HG02981 (cell line): Measurements from ENCODE around the gene ACVRL1.

Experiments used
- ATAC-seq: cut with Tn5 transposase; IDR thresholded peaks from one replicate; pipeline ENCODE4 v1.9.1; 2021; ENCODE audit warnings: mild to moderate bottlenecking, moderate library complexity; ENCODE audit not compliant: unreplicated experiment

The ACVRL1 gene

DNA sequence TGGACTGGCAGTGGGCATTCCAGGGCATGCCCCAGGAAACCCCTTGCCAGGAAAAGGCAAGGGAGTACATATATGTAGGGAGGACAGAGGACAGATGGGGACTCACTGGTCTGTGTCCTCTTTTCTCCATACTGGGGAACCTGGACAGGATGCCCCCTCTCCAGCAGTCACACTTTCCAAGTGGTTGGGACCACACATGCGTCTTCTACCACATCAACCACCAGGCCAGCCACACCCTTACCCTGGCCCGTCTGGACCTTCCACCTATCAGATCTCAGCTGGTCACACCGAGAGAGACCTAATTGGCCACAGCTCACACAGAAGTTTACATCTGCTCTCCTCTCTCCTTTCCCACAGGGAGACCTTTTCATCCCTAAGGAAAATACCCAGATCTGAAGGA, 11.1 kb upstream of the ACVRL1 start:
- ATAC-seq = no peak

GRCh38 chr12:51897181-51897580, 10.1 kb upstream of the ACVRL1 start:
- ATAC-seq = no peak

DNA sequence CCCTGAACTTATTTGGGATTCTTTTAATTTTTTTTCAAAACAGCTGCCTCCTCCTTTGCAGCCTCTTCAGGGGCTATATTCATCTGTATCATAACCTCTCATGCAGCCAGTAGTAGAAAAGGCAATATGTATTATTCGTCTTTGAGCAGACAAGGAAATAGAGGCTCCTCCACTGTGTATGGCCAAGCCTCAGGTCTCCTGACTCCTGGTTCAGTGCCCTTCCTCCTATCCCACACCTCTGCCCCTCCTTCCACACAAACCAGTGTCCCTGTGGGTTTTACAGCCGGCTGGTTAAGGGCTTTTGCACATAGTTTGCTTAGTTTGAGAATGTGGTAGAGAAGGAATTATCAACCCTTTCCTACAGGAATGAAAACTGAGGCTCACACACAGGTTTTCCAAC, 8.8 kb upstream of the ACVRL1 start:
- ATAC-seq = no peak

DNA sequence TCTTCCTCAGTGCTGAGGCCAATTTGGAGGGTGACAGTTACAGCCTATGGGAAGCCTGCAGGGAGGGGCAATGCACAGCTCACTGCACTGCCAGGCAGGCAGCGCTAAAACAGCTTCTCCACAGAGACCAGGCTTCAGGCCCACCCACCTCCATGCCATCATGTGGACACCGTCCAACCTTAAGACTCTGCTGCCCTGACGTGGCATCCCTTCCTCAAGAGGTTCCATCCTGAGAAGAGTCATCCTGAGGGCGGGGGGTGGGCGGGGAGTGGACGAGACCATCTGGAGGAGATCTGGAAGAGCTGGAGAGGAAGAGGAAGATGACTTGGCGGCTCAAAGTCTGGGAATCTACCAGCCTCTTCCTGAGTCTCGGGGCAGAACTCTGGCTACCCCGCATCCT, 8.4 kb upstream of the ACVRL1 start:
- no peak for ATAC-seq

DNA sequence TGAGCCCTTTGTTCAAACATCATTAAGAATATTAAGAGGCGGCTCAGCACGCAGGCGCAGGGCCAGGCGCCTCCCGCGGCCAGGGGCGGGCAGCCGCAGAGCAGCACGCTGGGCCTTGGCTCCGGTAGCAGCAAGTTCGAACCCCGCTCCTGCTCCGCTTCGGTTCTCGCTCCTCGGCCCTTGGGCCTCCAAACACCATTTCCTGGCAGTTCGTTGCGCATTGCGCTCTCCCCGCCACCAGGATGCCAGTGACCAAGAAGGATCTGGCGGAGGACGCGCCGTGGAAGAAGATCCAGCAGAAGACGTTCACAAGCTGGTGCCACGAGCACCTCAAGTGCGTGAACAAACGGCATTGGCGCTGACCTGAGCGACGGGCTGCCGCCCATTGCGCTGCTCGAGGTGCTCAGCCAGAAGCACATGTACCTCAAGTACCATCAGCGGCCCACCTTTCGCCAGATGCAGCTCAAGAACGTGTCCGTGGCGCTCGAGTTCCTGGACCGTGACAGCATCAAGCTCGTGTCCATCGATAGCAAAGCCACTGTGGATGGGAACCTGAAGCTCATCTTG, 6.9 kb upstream of the ACVRL1 start:
- no peak for ATAC-seq

DNA sequence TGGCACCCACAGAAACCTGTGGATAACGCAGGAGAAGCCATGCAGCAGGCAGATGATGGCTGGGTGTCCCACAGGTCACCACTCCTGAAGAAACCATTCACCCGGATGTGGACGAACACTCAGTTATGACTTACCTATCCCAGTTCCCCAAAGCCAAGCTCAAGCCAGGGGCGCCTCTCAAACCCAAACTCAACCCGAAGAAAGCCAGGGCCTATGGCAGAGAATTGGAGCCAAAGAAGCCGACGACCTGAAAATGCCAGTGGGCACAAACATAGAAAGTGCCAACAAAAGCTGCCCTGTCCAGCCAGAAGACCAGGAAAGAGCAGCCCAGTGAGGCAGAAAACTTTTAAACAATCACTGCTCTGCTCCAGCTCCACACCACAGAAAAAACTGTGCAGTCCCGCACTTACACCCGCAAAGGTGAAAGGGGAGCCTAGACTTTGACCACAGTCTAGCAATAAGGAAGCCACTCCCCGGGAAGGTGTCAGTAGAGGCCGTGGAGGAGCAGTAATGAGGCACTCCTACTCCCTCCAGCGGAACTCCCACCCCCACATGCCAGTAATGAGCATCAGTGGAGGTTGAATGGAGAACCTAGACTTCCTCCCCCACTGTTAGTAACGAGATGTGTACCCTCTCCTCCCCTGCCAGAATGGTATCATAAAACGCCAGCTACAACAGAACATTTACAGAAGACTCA, 6.0 kb upstream of the ACVRL1 start:
- no peak for ATAC-seq

DNA sequence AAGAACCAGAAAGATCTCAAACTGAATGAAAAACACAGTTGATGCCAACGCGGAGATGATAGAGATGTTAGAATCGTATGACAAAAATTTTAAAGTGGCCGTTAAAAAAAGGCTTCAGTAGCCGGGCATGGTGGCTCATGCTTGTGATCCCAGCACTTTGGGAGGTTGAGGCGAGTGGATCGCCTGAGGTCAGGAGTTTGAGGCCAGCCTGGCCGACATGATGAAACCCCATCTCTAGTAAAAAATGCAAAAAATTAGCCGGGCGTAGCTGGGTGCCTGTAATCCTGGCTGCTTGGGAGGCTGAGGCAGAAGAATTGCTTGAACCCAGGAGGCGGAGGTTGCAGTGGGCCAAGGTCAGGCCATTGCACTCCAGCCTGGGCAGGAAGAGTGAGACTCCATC, 5.4 kb upstream of the ACVRL1 start:
- no peak for ATAC-seq

DNA sequence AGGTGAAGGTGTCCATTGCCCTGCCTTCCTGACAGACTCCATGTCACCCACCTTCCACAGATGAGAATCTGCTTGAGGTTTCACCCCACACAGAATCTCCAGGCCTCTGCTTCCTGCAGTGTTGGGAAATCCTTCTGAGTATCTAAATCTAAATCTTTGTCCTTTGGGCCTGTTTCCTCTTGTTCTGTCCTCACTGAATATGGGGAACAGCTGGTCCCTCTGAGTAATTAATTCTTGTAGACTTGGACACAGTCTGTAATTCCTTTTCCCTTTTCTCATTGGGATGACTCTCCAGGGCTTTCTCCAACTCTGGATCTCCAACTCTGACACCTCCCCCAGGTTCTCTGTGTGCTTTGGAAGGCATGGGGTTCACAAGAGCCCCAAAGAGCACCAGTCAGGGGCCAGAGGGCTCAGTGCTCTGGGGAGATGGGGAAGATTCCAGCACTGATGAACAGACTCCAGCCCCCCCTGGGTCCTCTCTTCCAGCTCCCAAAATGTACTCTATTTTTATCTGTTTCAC, 2.3 kb upstream of the ACVRL1 start:
- ATAC-seq = no peak

DNA sequence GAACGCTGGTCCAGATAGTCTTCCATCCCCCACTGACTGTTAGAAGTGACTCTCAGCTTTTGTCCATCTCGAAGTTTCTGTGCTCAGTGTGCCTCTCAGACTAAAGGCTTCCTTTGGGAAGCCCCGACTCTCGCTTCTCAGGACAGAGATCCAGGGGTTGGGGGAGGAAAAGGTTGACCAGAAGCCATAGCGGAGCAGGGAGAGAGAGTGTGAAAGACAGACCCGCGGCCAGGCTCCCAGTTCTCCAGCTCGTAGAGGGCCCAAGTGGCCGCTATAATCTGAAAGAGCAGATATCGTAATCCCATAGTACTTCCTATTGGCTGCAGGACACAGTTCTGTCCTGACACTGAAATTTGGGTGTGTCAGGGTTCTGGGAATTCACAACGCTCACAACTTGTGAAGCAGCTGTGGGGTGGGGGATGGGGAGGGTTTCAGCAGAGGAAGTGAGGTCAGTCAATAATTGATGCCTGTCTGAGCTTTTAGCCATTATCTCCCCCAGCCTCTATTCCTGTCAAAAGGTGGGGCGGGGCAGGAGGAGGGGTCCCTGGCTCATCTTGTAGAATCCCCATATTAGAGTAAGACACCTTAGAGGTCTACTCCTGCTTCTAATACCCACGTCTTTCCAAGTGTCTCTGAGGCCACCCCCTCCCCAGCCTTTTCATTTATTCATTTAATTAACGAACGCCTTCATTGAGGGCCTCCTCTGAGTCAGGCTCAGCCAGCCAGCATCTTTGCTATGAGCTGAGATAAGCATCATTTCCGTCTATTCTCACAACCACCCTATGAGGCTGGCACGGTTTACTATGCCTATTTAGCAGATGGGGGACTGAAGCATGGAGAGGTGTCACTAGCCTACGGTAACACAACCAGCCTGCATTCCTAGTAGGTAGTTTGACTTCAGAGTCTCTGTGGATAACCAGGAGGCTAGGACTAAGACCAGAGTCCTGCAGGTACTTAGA, 1.6 kb upstream of the ACVRL1 start:
- no peak for ATAC-seq

GRCh38 chr12:51906430-51907082, 748 bp upstream of the ACVRL1 start:
- ATAC-seq = no peak

DNA sequence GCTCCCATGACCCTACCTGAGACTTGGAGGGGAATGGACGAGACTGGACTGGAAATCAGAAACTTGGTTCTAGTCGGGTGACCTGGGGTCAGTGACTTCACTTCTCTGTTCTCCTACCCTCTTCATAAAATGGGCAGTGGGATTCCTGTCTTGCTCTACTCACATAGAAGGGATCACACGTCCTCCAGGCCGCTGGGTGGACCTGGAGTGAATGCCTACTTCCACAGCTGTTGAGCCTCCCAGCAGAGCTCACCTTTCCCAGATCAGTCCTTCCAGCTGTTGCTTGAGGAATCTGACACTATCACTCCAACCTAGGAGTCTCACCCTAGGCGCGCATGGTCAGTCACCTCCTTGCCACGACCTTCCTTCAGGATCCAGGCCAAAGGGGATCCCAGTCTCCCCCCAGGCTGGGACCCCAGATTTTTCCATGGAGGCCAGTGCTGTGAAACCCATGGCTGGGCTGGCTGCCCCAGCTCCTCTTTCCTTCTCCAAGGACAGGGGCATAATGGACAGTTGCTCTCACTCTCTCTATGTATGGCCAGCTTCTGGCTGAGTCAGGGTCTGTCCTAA, 637 bp downstream of the ACVRL1 start:
- no peak for ATAC-seq

DNA sequence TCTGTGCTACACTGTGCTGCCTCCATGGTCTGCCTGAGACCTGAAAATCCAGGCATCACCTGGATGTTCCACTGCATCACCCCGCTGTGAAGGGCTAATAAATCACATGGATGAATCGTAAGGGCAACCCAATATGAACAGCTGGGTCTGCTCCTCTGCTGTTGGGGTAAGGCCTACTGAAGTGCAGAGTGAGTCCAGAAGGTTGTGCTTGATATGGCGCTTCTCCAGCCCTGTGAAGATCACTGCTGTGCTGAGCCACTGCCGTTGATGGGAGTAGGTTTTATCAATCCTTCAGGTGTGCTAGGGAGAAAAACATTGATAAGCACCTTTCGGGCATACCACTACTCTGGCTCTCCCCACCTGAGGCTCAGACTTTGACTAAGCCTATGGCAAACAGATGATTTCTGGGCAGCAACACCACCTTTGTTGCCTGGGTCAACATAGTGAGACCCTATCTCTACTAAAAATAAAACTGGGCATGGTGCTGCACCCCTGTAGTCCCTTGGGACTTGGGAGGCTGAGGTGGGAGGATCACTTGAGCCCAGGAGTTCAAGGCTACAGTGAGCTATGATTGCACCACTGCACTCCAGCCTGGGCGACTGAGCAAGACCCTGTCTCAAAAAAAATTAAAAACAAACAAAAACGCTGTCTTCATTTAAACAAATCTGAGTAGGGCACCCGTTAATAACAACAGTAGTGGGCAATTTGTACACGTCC, 1.7 kb downstream of the ACVRL1 start:
- ATAC-seq = no peak

DNA sequence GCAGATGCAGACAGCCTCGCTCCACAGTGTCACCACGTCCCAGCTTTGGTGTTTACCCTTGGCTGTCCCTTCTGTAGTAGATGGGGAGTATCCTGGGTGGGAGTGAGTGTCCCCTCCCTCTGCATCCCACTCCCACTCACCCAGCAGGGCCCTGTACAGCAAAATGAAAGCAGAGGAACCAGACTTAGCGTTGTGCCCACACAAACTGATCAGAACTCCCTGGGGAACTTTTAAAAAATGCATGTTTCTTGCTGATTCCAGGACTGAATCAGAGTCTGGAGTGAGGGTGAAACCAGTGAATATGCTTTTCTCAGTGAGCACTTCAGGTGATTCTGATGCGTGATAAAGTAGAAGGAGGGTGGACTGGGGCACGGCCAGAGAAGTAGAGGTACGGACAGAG, 2.9 kb downstream of the ACVRL1 start:
- ATAC-seq = no peak

DNA sequence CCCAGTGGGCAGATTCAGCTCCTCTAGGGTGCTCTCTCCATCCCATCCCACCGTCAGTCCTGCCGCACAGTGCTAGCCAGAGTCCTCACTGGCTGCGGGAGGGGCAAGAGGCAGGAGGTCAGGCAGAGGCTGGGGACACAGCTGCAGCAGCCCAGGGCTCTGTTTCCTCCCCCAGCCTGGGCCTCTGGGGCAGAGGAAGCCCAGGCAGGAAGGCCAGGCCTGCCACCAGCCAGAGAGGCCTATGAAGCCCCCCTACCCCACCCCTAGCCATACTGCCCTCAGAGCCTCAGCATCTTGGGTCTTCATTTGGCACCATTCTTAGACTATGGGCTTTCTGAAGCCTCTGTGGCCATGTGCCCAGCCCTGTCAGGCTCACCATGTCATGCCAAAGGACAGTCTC, 3.4 kb downstream of the ACVRL1 start:
- no peak for ATAC-seq

DNA sequence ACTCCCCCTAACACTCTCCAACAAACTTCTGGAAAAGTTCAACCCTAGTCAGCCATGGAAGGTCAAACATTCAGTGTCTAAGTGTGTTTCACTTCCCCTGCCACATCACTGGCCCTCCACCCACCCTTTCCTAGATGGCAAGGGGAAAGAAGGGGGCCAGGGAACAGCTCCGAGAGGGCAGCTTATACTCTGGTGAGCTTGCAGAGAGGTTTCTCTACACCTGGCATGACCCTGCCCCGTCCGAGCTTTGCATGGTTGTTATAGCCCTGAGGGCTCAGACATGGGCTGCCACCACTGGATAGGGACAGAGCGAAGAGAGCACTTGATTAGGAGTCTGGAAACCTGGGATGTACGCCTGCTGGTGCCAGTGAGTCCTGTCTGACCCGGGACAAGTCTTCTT, 4.0 kb downstream of the ACVRL1 start:
- no peak for ATAC-seq

GRCh38 chr12:51911788-51912711, 4.7 kb downstream of the ACVRL1 start:
- ATAC-seq = no peak

GRCh38 chr12:51913071-51914033, 6.0 kb downstream of the ACVRL1 start:
- no peak for ATAC-seq
